ENCODE data around the gene SLC26A5.

GRCh38 chr7:103391150-103391549, 54.9 kb downstream of the SLC26A5 start:
- TF ChIP-seq, protein P1, sequence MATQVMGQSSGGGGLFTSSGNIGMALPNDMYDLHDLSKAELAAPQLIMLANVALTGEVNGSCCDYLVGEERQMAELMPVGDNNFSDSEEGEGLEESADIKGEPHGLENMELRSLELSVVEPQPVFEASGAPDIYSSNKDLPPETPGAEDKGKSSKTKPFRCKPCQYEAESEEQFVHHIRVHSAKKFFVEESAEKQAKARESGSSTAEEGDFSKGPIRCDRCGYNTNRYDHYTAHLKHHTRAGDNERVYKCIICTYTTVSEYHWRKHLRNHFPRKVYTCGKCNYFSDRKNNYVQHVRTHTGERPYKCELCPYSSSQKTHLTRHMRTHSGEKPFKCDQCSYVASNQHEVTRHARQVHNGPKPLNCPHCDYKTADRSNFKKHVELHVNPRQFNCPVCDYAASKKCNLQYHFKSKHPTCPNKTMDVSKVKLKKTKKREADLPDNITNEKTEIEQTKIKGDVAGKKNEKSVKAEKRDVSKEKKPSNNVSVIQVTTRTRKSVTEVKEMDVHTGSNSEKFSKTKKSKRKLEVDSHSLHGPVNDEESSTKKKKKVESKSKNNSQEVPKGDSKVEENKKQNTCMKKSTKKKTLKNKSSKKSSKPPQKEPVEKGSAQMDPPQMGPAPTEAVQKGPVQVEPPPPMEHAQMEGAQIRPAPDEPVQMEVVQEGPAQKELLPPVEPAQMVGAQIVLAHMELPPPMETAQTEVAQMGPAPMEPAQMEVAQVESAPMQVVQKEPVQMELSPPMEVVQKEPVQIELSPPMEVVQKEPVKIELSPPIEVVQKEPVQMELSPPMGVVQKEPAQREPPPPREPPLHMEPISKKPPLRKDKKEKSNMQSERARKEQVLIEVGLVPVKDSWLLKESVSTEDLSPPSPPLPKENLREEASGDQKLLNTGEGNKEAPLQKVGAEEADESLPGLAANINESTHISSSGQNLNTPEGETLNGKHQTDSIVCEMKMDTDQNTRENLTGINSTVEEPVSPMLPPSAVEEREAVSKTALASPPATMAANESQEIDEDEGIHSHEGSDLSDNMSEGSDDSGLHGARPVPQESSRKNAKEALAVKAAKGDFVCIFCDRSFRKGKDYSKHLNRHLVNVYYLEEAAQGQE (IDR thresholded peaks at IDR 0.05; ENCODE audit: insufficient read depth in 1 of 2, low read depth in 2 of 2, low read length in 1 of 2), result no peak
- TF ChIP-seq CTCF (IDR thresholded peaks at IDR 0.05), result no peak
- no peak for TF ChIP-seq TCF7L2 (IDR thresholded peaks at IDR 0.05; ENCODE audit: low read depth, low read length)
- TF ChIP-seq POLR2AphosphoS5 (IDR thresholded peaks at IDR 0.05; ENCODE audit: low read depth, low read length), result no peak
